Mesothelial cell of epicardium (in vitro differentiated cells): ENCODE measurements around the gene ALKAL2. TPM values are rescaled to one million over a fixed set of nuclear protein-coding genes. Genes with fewer than 3 reads are reported as not detected.
A peak's percentile ranks its signal among the peaks of the same experiment; 100 is the strongest.

Experiments used
- DNase-seq, 2 experiments: peaks; one replicate each; pipeline ENCODE4 v3.0.0; 2021; ENCODE audit warnings: low spot score in 2 of 2; ENCODE audit not compliant: unreplicated experiment in 2 of 2
- H3K27ac Mint-ChIP-seq: 2 replicates; pipeline ENCODE4 v1.8.0; 2021; ENCODE audit warnings: mixed read lengths
- H3K27me3 Mint-ChIP-seq: 2 replicates; pipeline ENCODE4 v1.8.0; 2021; ENCODE audit warnings: low read depth, mixed read lengths
- H3K36me3 Mint-ChIP-seq: 2 replicates; pipeline ENCODE4 v1.8.0; 2021; ENCODE audit warnings: mixed read lengths
- H3K4me1 Mint-ChIP-seq: 2 replicates; pipeline ENCODE4 v1.8.0; 2021; ENCODE audit warnings: mixed read lengths
- H3K4me3 Mint-ChIP-seq: 2 replicates; pipeline ENCODE4 v1.8.0; 2021; ENCODE audit warnings: mild to moderate bottlenecking, moderate library complexity, mixed read lengths
- H3K9me3 Mint-ChIP-seq: 2 replicates; pipeline ENCODE4 v1.8.0; 2021; ENCODE audit warnings: mixed read lengths
- total RNA-seq: library from RNA; stranded (reverse); gene quantifications from 3 replicates; pipeline ENCODE4 v1.2.1, GENCODE V29; 2021
- TF ChIP-seq, protein P1 (sequence below): fragments of 200-600 bp; sonication (generic); IDR thresholded peaks from one replicate; pipeline ENCODE4 v1.5.0; 2021; ENCODE audit warnings: antibody characterized with exemption; ENCODE audit not compliant: unreplicated experiment

ALKAL2 gene
- total RNA-seq, 1 donor from 2014 or later = 1.1 TPM

DNA sequence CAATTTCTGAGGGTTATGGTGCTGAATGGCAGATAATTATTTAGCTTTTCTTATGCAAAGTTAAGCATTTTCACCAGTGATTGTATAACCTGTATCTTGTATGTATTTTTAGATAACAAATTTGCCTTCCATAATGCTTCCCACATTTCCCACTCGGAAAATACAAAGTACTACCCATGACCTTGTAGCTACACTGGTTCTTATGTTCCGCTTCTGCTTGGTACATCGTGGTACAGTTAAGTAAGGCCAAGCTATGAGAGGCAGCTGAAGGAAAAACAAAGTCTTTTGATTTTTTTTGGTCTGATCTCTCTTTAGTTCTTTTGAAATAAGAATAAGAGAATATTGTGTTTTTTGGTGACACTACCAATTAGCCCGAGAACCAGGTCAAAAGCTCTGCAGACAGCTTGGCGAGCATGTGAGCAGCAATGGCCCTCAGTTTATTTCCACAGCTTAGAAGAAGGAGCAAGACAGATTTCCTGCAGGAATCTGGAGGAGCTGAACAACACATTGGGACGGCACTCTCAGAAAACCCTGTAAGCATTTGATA is 50.8 kb downstream of the ALKAL2 start:
- TF ChIP-seq, protein P1, sequence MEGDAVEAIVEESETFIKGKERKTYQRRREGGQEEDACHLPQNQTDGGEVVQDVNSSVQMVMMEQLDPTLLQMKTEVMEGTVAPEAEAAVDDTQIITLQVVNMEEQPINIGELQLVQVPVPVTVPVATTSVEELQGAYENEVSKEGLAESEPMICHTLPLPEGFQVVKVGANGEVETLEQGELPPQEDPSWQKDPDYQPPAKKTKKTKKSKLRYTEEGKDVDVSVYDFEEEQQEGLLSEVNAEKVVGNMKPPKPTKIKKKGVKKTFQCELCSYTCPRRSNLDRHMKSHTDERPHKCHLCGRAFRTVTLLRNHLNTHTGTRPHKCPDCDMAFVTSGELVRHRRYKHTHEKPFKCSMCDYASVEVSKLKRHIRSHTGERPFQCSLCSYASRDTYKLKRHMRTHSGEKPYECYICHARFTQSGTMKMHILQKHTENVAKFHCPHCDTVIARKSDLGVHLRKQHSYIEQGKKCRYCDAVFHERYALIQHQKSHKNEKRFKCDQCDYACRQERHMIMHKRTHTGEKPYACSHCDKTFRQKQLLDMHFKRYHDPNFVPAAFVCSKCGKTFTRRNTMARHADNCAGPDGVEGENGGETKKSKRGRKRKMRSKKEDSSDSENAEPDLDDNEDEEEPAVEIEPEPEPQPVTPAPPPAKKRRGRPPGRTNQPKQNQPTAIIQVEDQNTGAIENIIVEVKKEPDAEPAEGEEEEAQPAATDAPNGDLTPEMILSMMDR = no peak
- H3K27ac Mint-ChIP-seq = peak overlapping the region; percentile 31
- DNase-seq = no peak
- H3K9me3 Mint-ChIP-seq = peaks cover 5% of the 10 kb centered on the region
- peaks cover 27% of the 10 kb centered on the region for H3K36me3 Mint-ChIP-seq
- H3K4me1 Mint-ChIP-seq = no peaks in the 10 kb centered on the region
- H3K27me3 Mint-ChIP-seq = no peaks in the 10 kb centered on the region
- no peak overlapping the region for H3K4me3 Mint-ChIP-seq

DNA sequence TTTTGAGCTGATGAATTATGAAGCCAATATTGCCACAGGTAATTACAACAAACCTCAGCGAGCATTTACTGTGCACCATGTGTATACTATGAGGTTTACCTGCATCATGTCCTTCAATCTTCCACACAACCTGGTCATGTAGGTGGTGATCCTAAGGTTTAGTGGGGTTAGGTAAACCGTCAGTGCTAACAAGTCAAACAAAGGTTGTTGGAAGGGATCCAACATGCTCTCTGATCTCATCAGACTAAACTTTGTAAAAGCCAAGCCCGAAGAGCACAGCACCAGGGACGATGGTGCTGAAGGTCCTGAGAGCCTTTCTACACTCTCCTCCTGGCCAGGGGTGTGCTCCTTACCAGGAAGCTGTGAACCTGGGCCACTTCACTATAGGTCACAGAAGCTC is 53.5 kb downstream of the ALKAL2 start:
- Mint-ChIP-seq H3K27me3 (no peaks in the 10 kb centered on the region), H3K4me3 (no peak overlapping the region), H3K4me1 (no peaks in the 10 kb centered on the region), H3K9me3 (no peaks in the 10 kb centered on the region), H3K36me3 (peaks cover 18% of the 10 kb centered on the region), H3K27ac (no peak overlapping the region)
- TF ChIP-seq, protein P1 = no peak
- DNase-seq = no peak

DNA sequence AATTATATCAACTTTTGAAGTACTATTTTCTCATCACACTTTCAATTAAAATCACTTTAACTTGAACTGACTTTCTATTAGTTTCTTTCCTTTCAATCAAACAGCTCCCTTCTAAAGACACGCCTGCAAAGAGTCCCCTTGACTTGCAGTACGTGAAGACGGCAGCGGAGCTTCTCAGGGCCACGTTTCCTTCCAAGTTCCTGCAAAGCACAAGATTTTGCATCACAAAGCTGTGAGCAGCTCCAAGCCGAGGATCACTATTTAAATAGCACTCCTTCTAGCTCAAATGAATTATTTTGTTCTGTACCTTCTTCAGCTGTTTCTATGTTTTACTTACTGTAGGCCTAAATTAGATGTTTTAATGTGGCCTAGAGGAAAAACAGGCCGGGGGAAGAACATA is 54.9 kb downstream of the ALKAL2 start:
- TF ChIP-seq, protein P1 = no peak
- no peak overlapping the region for H3K4me3 Mint-ChIP-seq
- no peaks in the 10 kb centered on the region for H3K4me1 Mint-ChIP-seq
- no peak for DNase-seq
- H3K27ac Mint-ChIP-seq = no peak overlapping the region
- H3K9me3 Mint-ChIP-seq = no peaks in the 10 kb centered on the region
- no peaks in the 10 kb centered on the region for H3K27me3 Mint-ChIP-seq
- H3K36me3 Mint-ChIP-seq = peaks cover 26% of the 10 kb centered on the region

DNA sequence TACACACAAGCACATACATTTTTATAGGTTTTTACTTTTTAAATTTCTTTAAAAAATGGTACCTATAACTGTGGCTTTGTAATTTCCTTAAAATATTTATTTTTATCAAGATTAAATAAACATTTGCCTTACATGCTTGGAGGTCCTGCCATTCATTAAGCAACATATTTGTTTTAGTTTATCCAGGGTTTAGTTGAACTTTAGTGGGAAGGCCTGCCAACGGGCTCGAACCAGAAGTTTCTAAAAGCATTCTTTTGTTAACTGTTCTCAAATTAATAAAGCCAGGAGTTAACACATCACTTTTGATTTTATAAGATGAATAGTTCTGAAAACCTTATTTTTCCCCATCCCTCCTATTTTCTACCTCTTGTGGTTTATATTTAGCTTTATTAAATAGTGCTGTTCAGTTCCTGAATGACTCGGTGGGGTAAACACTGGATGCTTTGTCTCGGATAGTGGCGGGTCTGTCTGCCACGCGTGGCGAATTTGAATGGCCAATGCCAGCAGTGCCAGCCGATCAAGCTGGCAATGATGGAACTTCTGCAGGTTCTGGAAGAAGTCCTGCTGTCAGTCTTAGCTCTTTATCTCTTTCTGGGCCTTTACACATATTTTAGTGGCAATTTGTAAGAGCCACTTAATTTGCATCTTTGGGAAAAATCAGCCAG is 56.2 kb downstream of the ALKAL2 start:
- no peaks in the 10 kb centered on the region for H3K27me3 Mint-ChIP-seq
- DNase-seq = no peak
- H3K36me3 Mint-ChIP-seq = peaks cover 33% of the 10 kb centered on the region
- H3K9me3 Mint-ChIP-seq = no peaks in the 10 kb centered on the region
- no peak overlapping the region for H3K27ac Mint-ChIP-seq
- TF ChIP-seq, protein P1 = no peak
- H3K4me1 Mint-ChIP-seq = no peaks in the 10 kb centered on the region
- H3K4me3 Mint-ChIP-seq = no peak overlapping the region

Other genes with a start within 250 kb of the ALKAL2 start
- gene FAM110C, start 241.6 kb downstream of the ALKAL2 start, total RNA-seq = 6.4 to 9.7 TPM (median 7.8 TPM) in 3 replicates
- 77.6 to 85.8 TPM (median 84.2 TPM) in 3 replicates for gene SH3YL1, start 24.1 kb downstream of the ALKAL2 start, total RNA-seq
- gene ACP1, start 23.1 kb downstream of the ALKAL2 start, total RNA-seq = 113 to 118 TPM (median 116 TPM) in 3 replicates